ENCODE measurements around the gene GJD3. TPM values are rescaled to one million over a fixed set of nuclear protein-coding genes. Genes with fewer than 3 reads are reported as not detected.

The GJD3 gene
- total RNA-seq, 1 experiment from 2014 or later, result not detected

DNA sequence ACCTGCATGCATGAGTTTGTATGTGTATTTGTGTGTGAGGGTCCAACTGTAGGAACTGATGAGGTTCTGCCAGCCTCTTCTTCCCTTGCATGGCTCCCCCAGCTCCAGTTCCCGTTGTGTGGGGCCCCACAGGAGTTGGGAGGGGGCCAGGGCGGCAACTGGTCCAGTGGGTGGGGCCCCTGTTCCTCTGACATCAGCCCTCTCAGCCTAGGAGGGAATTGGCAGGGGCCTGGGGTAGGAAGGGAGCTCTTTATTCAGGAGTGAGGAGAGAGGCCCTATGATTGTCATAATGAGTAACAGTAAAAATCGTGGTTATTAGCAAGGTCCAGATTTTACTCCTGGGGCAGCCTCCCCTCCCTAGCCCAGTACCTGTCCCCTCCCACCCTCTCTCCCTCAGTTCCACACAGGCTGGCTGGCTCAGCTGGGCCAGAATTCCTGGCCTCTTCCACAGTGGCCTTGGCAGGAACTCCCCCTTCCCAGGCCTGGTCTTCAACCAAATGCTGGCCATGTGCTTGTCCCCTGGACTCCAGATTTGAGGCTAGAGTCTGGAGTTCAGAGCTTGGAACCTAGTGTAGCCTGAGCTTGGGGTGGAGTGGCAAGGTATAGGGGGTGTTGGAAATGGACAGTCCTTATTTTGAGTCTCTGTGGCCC lies 36.7 kb downstream of the GJD3 start:
- no peaks in the 10 kb centered on the region for H3K36me3 ChIP-seq (ENCODE audit: low read depth)
- no peak overlapping the region for H3K4me3 ChIP-seq
- H3K27ac ChIP-seq, result no peak overlapping the region
- no peaks in the 10 kb centered on the region for H3K9me3 ChIP-seq (ENCODE audit: insufficient read depth, low read depth)
- DNase-seq, result peak in 1 of 2 experiments; percentile 17
- no peaks in the 10 kb centered on the region for H3K27me3 ChIP-seq (ENCODE audit: insufficient read depth, low read depth)
- no peak overlapping the region for H3K4me2 ChIP-seq
- H4K20me1 ChIP-seq (ENCODE audit: insufficient read depth), result peaks cover 17% of the 10 kb centered on the region
- H3K79me2 ChIP-seq (ENCODE audit: low read depth), result peaks cover 54% of the 10 kb centered on the region
- POLR2A ChIA-PET (ENCODE audit: unreplicated experiment), result no interaction called here
- BruUV-seq (replicated peaks), result no TSS peak
- intact Hi-C loops (cut with micrococcal nuclease; ENCODE audit: unreplicated experiment), result no loop called here
- H3F3A ChIP-seq (ENCODE audit: insufficient read depth, low read depth), result peaks cover 5% of the 10 kb centered on the region; the same call in 1 of the 2 replicates
- TF ChIP-seq CTCF (conservative IDR thresholded peaks at IDR 0.05), result no peak
- no peak for TF ChIP-seq EZH2 (IDR thresholded peaks at IDR 0.05; ENCODE audit: low read depth)
- peaks cover 28% of the 10 kb centered on the region for H3K4me1 ChIP-seq (replicated peaks; ENCODE audit: insufficient read depth)
- no peaks in the 10 kb centered on the region for H3K9me2 ChIP-seq (ENCODE audit: insufficient read depth)
- H2AFZ ChIP-seq, result no peak overlapping the region
- CTCF ChIA-PET, result interaction anchor here (0.6 kb wide), 1 partner anchor 21 kb away, joined by 5 read pairs; no protein-coding TSS in a partner anchor

DNA sequence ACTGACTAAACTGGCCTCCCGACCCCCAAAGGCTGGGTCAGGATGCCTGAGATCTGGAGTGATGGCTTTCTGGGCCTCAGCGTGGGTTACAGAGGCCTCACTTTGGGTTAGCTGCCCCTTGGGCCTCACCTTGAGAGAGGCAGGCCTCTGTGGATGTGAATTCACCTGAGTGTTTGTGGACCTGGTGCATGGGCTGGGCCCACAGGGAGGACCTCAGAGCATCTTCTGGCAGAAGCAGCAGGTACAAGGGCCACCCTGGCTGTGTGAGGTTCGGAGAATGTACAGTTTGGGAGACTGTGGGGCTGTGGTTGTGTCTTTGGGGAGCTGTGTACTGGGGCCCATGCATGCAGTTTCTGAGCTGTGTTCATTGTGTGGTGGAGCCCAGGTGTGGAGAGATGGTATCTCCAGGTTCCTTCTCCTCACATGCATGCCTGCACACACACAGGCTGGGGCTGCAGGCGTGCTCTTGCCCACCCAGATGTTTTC lies 37.2 kb downstream of the GJD3 start:
- Histone ChIP-seq H3F3A (ENCODE audit: insufficient read depth, low read depth) (peaks cover 5% of the 10 kb centered on the region; the same call in 1 of the 2 replicates), H3K4me1 (replicated peaks; ENCODE audit: insufficient read depth) (peaks cover 34% of the 10 kb centered on the region), H3K36me3 (ENCODE audit: low read depth) (no peaks in the 10 kb centered on the region), H3K9me3 (ENCODE audit: insufficient read depth, low read depth) (no peaks in the 10 kb centered on the region), H3K4me2 (no peak overlapping the region), H3K27ac (no peak overlapping the region), H4K20me1 (ENCODE audit: insufficient read depth) (peaks cover 17% of the 10 kb centered on the region), H3K27me3 (ENCODE audit: insufficient read depth, low read depth) (no peaks in the 10 kb centered on the region), H3K79me2 (ENCODE audit: low read depth) (peaks cover 59% of the 10 kb centered on the region), H3K4me3 (no peak overlapping the region), H3K9me2 (ENCODE audit: insufficient read depth) (no peaks in the 10 kb centered on the region), H2AFZ (no peak overlapping the region)
- DNase-seq, result no peak
- TF ChIP-seq CTCF (conservative IDR thresholded peaks at IDR 0.05) (no peak), EZH2 (IDR thresholded peaks at IDR 0.05; ENCODE audit: low read depth) (no peak)
- ChIA-PET CTCF (no interaction called here), POLR2A (ENCODE audit: unreplicated experiment) (no interaction called here)
- BruUV-seq (replicated peaks), result no TSS peak
- intact Hi-C loops (cut with micrococcal nuclease; ENCODE audit: unreplicated experiment), result no loop called here

DNA sequence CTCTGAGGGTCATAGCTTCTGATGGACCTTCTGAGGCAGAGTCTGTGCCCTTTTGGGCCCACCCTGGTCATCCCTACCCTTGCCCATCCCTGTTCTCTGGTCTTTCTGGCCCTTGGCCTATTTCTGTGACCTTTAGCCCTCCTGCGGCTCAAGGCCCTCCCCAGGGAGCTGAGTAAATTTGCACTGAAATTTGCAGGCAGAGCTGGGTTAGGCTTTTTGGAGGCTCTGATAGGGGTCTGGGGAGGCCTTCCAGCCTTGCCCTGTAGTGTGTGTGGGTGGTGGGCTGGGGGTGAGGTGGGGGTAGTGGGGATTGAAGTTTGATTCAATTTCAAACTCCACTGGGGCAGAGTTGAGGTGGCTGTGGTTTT lies 37.7 kb downstream of the GJD3 start:
- Histone ChIP-seq H3K27ac (no peak overlapping the region), H3K4me2 (no peak overlapping the region), H2AFZ (no peak overlapping the region), H3K9me3 (ENCODE audit: insufficient read depth, low read depth) (no peaks in the 10 kb centered on the region), H3K79me2 (ENCODE audit: low read depth) (peaks cover 64% of the 10 kb centered on the region), H3K4me3 (no peak overlapping the region), H3K9me2 (ENCODE audit: insufficient read depth) (no peaks in the 10 kb centered on the region), H4K20me1 (ENCODE audit: insufficient read depth) (peaks cover 17% of the 10 kb centered on the region), H3K36me3 (ENCODE audit: low read depth) (no peaks in the 10 kb centered on the region), H3K4me1 (replicated peaks; ENCODE audit: insufficient read depth) (peaks cover 36% of the 10 kb centered on the region), H3F3A (ENCODE audit: insufficient read depth, low read depth) (peaks cover 5% of the 10 kb centered on the region; the same call in 1 of the 2 replicates), H3K27me3 (ENCODE audit: insufficient read depth, low read depth) (no peaks in the 10 kb centered on the region)
- ChIA-PET CTCF (no interaction called here), POLR2A (ENCODE audit: unreplicated experiment) (no interaction called here)
- DNase-seq, result peak in 1 of 2 experiments; percentile 19
- BruUV-seq (replicated peaks), result no TSS peak
- no peak for TF ChIP-seq CTCF (conservative IDR thresholded peaks at IDR 0.05)
- no peak for TF ChIP-seq EZH2 (IDR thresholded peaks at IDR 0.05; ENCODE audit: low read depth)
- intact Hi-C loops (cut with micrococcal nuclease; ENCODE audit: unreplicated experiment), result no loop called here

Measured in PC-9 (cell line).